ENCODE measurements around the gene GATA5.

The GATA5 gene

GRCh38 chr20:62487561-62488354 lies 12.0 kb upstream of the GATA5 start:
- DNase-seq (ENCODE audit: low read depth in 2 of 2) = no peak

GRCh38 chr20:62487118-62487517 lies 11.3 kb upstream of the GATA5 start:
- DNase-seq (ENCODE audit: low read depth in 2 of 2) = no peak

- DNase-seq (ENCODE audit: low read depth in 2 of 2) = no peak
Measured at GRCh38 chr20:62486484-62486883, 10.7 kb upstream of the GATA5 start.

GRCh38 chr20:62485701-62486089 lies 9.9 kb upstream of the GATA5 start:
- no peak for DNase-seq (ENCODE audit: low read depth in 2 of 2)

- no peak for DNase-seq (ENCODE audit: low read depth in 2 of 2)
Measured at GRCh38 chr20:62485062-62485700, 9.4 kb upstream of the GATA5 start.

- DNase-seq (ENCODE audit: low read depth in 2 of 2) = no peak
Measured at GRCh38 chr20:62484478-62484877, 8.7 kb upstream of the GATA5 start.

GRCh38 chr20:62483613-62484458 lies 8.0 kb upstream of the GATA5 start:
- DNase-seq (ENCODE audit: low read depth in 2 of 2) = no peak

- no peak for DNase-seq (ENCODE audit: low read depth in 2 of 2)
Measured at GRCh38 chr20:62482974-62483373, 7.2 kb upstream of the GATA5 start.

GRCh38 chr20:62482146-62482809 lies 6.5 kb upstream of the GATA5 start:
- no peak for DNase-seq (ENCODE audit: low read depth in 2 of 2)

GRCh38 chr20:62481425-62482145 lies 5.8 kb upstream of the GATA5 start:
- no peak for DNase-seq (ENCODE audit: low read depth in 2 of 2)

GRCh38 chr20:62480318-62480717 lies 4.5 kb upstream of the GATA5 start:
- DNase-seq (ENCODE audit: low read depth in 2 of 2) = no peak

GRCh38 chr20:62479656-62480055 lies 3.9 kb upstream of the GATA5 start:
- no peak for DNase-seq (ENCODE audit: low read depth in 2 of 2)

GRCh38 chr20:62479156-62479555 lies 3.4 kb upstream of the GATA5 start:
- no peak for DNase-seq (ENCODE audit: low read depth in 2 of 2)

- no peak for DNase-seq (ENCODE audit: low read depth in 2 of 2)
Measured at GRCh38 chr20:62477669-62478455, 2.1 kb upstream of the GATA5 start.

GRCh38 chr20:62476056-62476838 lies 452 bp upstream of the GATA5 start:
- no peak for DNase-seq (ENCODE audit: low read depth in 2 of 2)

- no peak for DNase-seq (ENCODE audit: low read depth in 2 of 2)
Measured at GRCh38 chr20:62475027-62475771, 596 bp downstream of the GATA5 start.

- no peak for DNase-seq (ENCODE audit: low read depth in 2 of 2)
Measured at GRCh38 chr20:62474604-62475026, 1.2 kb downstream of the GATA5 start.

- DNase-seq (ENCODE audit: low read depth in 2 of 2) = no peak
Measured at GRCh38 chr20:62473717-62474603, 1.8 kb downstream of the GATA5 start.

Data from stimulated activated CD8-positive, alpha-beta memory T cell treated with anti-CD3 and anti-CD28 coated beads, Interleukin-7, amount 100 ng/mL, for 4 hours (primary cell).